ENCODE measurements around the gene PEX1.
"Not testable (repeated sequence)": the region's sequence is repeated elsewhere in the genome, so short reads cannot be mapped to it uniquely, and the experiment has no call there.

Gene PEX1

DNA sequence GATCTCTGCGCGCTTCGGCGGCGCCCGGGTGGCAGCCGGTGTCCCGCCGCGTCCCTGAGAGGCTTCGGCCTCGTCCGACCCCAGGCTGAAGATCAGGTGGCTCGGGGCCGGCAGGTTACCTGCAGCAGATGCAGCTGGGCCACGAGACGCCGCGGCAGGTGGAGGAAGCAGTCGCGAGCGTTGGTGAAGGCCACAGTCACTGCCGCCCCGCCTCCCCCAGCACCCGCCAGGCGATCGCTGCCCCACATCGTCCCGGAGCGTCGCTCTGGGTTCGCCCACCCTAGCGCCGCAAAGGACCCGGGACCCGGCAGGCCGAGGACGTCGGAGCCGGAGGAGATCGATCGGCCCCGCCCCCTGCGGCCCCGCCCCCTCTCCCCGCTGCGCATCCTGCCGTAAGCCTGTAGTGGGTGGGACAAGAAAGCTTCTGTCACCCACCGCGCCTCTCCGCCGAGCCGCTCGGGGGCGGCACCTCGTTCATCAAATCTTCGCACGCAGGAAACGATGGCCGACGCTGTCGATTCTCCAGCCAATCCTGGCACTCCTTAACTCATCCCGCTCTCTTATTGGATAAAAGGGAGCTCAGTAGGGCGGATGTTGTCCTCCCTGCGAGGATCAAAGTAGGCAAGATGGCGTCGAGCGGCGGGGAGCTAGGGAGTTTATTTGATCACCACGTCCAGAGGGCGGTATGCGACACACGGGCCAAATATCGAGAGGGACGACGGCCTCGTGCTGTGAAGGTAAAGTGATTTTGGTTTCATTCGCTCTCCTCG is at the start of gene PEX1, which contains the start of gene RBM48:
Gene PEX1, minus strand, starts transcription at position 333 of the 770 bp plus-strand sequence. Its CDS starts 85 bp downstream, at position 248.
Gene RBM48, plus strand, starts transcription at position 608 of the 770 bp plus-strand sequence. Its CDS starts 19 bp downstream, at position 627.
- H3K4me3 ChIP-seq (ENCODE audit: low read depth, low read length) = peak within 1 kb of the TSS; percentile 99
- peak; percentile 98 for DNase-seq (ENCODE audit: low read depth)

DNA sequence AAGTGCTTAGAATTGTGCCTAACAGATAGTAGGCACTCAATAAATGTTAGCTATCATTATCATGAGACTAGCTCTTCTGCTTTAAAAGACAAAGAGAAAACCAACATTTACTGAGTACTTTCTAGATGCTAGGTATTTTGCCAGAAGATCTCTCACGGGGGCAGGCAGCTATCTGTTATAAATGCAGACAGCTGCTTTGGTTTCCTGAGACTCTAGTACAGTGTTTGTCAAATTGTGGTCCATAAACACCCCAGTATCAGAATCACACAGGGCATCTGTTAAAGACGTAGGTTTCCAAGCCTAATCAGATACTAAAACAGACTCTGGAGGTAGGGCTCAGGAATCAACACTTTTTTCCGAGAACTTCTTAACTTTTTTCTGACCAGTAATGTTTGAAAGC is 48.0 kb upstream of the PEX1 start:
- DNase-seq (ENCODE audit: low read depth) = no peak
- no peak overlapping the region for H3K4me3 ChIP-seq (ENCODE audit: low read depth, low read length)

DNA sequence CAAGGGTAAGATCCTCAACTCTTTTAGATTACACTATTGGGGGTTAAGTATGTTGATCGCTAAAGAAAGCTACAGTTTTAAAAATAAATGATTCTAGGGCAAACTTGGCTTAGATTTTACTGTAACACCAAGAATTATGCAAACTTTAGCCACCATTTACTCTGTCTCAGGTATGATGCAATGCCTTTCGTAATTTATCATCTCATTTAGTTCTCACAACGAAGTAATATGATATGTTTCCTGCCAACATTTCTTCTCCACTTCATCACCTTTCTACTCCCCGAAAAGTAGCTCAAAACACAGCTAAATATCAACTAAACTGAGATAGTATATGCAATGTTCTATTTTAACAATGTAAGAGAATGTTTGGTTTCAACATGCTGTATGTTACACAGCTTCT is 40.8 kb upstream of the PEX1 start:
- no peak for DNase-seq (ENCODE audit: low read depth)
- H3K4me3 ChIP-seq (ENCODE audit: low read depth, low read length) = no peak overlapping the region

DNA sequence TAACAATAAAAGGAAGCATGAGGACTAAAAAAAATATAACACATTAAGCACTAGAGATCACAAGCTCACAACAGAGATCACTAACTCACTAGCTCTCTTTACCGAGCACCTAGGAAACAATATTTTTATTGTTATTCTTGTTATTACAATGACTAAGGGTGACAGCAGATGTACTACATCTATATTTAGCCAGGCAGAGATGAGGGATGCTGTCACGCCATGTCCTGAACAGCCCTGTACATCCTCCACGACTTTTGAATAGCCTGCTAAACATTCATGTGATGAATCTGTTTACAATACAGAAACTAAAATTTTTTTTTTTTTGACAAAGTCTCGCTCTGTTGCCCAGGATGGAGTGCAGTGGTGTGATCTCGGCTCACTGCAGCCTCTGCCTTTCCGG is 39.1 kb upstream of the PEX1 start:
- peak; percentile 45 for DNase-seq (ENCODE audit: low read depth)
- H3K4me3 ChIP-seq (ENCODE audit: low read depth, low read length) = no peak overlapping the region

DNA sequence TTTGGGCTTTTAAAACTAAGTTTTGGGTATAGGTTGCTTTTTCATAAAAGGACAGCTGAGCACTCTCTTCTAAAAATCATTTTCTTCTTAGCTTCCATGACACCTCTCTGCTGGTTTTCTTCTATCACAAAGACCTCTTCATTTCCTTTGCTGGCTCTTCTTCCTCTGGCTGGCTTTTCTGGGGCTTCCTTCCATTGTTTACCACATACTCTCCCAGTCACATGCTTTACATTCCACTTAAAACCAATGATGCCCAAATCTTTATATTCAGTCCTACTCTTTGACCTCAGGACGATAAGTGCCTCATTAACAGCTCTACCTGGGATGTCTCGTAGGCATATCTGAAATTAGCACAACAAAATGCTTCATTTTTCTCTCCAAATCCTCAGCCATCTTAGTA is 35.0 kb upstream of the PEX1 start:
- DNase-seq (ENCODE audit: low read depth) = no peak
- no peak overlapping the region for H3K4me3 ChIP-seq (ENCODE audit: low read depth, low read length)

DNA sequence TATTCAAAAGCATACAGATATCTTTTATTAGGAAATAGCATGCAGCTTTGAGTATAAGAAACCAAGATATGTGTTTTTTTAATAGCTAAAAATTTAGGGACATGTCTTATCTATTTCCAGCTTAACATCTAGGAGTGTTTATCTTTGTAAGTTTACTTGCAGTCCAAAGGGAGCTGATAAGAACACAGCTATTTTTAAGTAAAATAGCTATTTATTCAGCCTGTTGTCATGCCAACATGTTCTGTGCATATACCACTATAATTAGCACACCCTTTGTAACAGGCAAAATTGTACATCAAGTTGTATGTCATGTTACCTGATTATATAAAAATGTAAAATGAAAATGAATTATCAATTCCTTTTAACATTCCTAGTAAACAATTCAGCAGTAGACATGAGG is 32.3 kb upstream of the PEX1 start:
- DNase-seq (ENCODE audit: low read depth) = no peak
- no peak overlapping the region for H3K4me3 ChIP-seq (ENCODE audit: low read depth, low read length)

DNA sequence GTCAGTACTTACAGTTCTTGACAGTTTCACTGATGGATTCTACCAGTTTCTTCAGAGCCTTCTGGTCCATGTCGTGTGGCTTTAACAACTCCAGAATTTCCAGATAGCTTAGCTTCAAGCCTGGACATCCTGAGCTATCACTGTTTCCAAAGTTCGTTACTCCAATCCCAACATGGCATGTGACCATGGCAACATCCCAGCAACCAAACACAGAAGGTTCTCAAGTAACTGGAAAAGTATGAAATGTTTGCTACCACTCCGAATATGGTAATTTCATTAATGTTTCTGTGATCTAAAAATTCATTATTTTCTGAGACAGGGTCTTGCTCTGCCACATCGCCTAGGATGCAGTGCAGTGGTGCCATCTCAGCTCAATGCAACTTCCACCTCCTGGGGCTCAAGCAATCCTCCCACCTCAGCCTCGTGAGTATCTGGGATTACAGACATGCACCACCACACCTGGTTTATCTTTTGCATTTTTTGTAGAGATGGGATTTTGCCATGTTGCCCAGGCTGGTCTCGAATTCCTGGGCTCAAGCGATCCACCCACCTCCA is 29.6 kb upstream of the PEX1 start:
- no peak for DNase-seq (ENCODE audit: low read depth)
- H3K4me3 ChIP-seq (ENCODE audit: low read depth, low read length) = no peak overlapping the region

DNA sequence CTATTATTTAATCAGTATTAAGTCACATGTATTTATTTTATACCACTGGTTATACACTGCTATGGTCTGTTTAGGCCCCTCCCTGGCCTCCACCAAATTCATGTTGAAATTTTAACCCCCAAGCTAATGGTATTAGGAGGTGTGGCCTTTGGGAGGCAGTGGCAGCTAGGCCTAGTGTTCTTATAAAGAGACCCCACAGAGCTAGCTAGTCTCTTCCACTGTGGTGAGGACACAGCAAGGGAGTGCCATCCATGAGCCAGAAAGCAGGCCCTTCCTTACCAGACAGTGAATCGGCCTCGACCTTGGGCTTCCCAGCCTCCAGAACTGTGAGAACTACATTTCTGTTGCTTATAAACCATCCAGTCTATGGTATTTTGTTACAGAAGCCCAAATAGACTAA is 28.9 kb upstream of the PEX1 start:
- H3K4me3 ChIP-seq (ENCODE audit: low read depth, low read length) = no peak overlapping the region

DNA sequence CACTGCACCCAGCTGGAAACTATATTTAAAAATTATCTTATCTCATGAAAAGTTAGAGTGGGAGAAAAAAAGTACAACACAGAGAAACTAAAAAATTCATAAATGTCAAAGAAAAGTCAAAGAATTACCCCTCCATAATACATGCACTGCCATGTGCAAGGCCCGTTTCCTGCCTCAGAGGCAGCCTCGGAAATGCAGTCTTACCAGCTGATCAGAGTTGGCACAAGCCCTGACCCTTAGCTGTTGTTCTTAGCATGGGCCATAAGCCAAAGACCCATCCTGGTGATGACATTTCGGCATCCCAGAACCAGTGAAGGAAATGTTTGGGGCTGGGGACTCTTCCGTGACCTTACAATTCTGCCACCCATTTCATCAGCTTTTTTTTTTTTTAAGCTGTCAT is 21.9 kb upstream of the PEX1 start:
- no peak overlapping the region for H3K4me3 ChIP-seq (ENCODE audit: low read depth, low read length)
- no peak for DNase-seq (ENCODE audit: low read depth)

More for the DNA sequence above, 28.9 kb upstream of the PEX1 start:
- DNase-seq (ENCODE audit: low read depth) = no peak

DNA sequence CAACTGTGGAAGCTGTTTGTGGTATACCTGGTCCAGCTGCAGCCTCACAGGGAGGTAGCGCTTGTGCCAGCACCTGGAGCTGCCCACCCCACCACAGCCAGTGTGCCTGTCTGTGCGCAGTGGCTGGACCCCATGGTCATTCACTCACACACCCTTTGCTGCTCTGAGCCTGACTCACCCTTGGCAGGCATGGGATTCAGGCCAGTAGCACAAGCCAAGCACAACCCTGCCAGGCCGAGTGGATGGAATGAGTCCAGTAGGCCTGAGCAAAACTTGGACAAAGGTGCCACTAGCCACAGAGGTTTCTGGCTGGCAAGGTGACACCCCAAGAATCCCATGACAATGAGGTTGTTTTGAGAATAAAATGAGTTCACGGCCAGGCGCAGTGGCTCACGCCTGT is 19.3 kb upstream of the PEX1 start:
- H3K4me3 ChIP-seq (ENCODE audit: low read depth, low read length) = no peak overlapping the region
- DNase-seq (ENCODE audit: low read depth) = no peak

DNA sequence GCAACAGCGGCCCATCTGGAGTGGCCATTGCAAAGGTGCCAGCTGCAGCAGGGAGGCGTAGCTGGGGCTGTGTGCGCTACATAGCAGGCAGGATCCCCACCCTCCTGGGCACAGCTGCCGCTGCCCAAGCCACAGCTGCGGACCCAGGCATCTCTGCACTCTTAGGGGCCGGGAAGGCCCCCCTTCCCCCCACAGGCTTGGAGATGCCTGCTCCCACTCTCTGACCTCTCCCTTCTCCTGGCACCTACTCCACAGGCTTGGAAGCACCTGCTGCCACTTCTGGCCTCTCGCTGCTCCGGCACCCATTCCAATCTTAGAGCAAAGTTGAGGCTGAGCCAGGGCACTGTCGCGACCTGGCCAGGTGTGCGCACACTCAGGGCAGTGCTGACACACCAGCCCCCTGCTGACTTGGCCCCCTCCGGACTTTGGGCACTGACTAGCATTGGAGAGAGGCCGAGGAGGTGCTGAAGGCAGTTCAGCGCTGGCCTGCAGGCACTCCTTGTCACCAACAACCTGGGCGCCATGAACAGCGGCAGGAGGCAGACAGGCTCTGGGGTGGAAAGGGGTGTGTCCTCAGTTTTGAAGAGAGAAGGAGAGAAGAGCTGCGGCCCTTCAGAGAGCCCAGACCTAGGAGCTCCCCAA is 18.7 kb upstream of the PEX1 start:
- DNase-seq (ENCODE audit: low read depth) = no peak
- H3K4me3 ChIP-seq (ENCODE audit: low read depth, low read length) = no peak overlapping the region

DNA sequence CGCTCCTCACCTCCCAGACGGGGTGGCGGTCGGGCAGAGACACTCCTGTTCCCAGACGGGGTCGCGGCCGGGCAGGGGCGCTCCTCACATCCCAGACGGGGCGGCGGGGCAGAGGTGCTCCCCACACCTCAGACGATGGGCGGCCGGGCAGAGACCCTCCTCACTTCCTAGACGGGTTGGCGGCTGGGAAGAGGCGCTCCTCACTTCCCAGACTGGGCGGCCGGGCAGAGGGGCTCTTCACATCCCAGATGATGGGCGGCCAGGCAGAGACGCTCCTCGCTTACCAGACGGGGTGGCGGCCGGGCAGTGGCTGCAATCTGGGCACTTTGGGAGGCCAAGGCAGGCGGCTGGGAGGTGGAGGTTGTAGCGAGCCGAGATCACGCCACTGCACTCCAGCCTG is 16.8 kb upstream of the PEX1 start:
- not testable (repeated sequence) for DNase-seq (ENCODE audit: low read depth); H3K4me3 ChIP-seq (ENCODE audit: low read depth, low read length)

DNA sequence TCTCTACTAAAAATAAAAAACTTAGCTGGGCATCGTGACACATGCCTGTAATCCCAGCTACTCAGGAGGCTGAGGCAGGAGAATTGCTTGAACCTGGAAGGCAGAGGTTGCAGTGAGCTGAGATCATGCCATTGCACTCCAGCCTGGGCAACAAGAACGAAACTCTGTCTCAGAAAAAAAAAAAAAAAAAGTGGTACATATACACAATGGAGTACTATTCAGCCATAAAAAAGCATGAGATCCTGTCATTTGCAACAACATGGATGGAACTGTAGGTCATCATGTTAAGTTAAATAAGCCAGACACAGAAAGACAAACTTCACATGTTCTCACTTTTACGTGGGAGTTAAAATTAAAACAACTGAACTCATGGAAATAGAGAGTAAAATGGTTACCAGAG is 15.2 kb upstream of the PEX1 start:
- DNase-seq (ENCODE audit: low read depth); H3K4me3 ChIP-seq (ENCODE audit: low read depth, low read length): not testable (repeated sequence)

DNA sequence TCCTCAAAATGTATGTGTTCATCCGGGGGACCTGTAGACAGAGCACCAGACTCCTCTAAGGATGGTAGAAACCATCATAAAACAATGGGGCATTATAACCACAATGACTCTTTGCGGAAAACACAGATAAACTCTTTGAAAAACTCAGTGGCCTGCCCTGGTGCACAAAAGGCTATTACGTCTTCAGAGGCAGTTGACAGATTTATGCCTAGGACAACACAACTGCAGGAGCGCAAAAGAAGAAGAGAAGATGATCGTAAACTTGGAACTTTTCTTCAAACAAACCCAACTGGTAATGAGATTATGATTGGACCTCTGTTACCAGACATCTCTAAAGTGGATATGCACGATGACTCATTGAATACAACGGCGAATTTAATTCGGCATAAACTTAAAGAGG is 6.3 kb upstream of the PEX1 start:
- no peak for DNase-seq (ENCODE audit: low read depth)
- no peak overlapping the region for H3K4me3 ChIP-seq (ENCODE audit: low read depth, low read length)

DNA sequence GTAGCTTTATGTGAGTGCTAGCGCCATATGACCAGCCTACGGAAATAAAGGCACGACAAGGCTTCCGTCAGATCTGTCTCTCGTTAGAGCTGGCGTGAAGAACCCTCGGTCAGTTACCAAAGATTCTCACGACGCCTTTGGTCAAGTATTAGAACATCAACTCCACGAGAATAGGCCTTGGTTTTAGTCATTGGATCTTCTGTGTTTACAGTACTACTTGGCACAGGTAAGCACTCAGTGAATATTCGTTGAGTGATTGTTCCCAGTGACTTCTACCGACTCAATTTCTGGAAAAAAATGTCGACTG is 591 bp upstream of the PEX1 start:
- H3K4me3 ChIP-seq (ENCODE audit: low read depth, low read length) = peak overlapping the region; percentile 99
- DNase-seq (ENCODE audit: low read depth) = no peak

DNA sequence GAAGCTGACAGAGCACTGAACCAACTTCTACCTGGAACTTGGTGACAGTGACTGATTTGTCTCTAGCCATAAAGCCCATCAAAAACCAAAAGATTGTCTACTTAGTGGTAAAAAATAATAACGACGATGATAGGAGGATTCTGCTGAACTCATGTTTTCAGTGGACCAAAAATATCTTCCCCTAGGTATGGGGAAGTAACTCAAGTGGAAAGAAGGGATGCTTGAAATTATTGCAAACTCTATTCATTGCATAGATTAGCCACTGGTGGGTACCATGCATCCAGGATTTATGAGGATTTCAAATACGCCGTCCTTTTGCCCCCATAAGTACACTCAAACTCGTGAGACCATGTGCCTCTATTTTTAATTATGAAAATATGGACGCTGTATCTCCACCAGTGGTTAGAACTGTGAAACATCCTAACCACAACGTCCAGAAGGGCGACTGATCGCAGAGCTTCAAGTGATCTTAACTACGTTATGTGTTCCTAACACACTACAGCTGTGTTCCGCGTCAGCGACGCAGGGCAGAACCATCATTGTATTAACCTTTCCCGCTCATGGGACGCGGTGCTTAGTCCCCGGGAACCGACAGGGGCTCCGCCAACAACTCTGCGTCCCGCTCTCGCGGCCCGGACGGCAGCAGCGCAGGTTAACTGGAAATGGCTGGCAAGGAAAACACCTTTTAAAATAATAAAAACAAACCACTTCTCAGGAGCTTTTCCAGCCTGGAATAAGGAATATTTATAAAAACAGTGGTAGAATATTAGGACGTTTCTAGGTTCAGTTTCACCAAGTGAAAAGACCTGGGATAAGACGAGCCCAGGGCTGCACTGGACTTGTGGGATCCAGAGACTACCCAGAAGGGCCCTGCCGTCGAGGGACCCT is 776 bp downstream of the PEX1 start:
- peak overlapping the region; percentile 99 for H3K4me3 ChIP-seq (ENCODE audit: low read depth, low read length)
- no peak for DNase-seq (ENCODE audit: low read depth)

DNA sequence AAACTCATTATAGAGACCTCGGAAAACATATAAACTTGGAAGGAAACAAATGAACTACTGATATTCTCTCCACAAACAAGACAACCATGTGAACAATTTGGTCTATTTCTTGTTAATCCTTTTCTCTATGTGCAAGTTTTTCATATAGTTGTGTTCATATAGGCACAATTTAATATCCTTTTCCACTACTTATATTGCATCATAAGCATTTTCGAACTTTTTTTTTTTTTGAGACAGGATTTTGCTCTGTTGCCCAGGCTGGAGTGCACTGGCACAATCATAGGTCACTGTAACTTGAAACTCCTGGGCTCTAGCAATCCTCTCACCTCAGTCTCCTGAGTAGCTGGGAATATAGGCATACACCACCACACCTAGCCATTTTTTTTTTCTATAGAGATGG is 5.2 kb downstream of the PEX1 start:
- no peak overlapping the region for H3K4me3 ChIP-seq (ENCODE audit: low read depth, low read length)
- DNase-seq (ENCODE audit: low read depth) = no peak

DNA sequence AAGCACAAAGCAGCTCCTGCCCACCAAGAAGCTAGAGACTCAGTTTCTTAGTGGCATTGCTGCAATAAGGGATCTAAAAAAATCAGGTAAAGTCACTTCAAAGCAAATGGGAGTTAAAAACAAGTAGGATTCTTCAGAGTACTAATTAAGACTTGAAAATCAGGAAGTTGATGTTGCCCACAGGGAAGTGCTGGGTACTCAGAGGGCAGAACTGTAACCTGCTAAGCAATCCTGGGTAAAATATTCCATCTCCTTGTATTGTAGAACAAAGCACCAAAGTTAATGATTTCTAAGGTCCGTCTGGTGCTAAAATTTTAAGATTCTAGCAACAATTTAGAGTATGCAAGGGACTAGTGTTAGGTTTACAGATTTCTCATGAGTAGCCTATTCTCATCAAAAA is 8.3 kb downstream of the PEX1 start:
- DNase-seq (ENCODE audit: low read depth) = no peak
- no peak overlapping the region for H3K4me3 ChIP-seq (ENCODE audit: low read depth, low read length)

DNA sequence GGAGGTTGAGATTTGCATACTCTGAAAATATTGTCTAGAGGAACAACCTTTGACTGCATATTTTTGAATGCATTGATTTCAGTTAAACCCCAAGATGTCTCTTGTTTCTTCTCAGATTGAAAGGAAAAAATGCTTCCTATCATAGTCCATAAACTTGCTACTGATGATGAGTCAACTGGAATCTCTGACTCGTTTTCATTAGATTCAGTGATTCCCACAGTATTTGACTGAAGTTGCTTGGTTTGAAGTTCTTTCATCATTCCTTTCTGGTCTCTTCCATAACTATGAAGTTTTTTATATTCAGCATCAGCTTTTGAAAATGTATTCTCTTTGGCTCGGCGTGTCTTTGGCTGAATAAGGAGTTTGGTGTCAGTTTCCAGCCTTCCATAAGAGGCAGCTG is 10.7 kb downstream of the PEX1 start:
- no peak overlapping the region for H3K4me3 ChIP-seq (ENCODE audit: low read depth, low read length)
- DNase-seq (ENCODE audit: low read depth) = no peak

Data from skeletal muscle cell (primary cell).